MM.1S (cell line): ENCODE measurements around the gene BRD4.

Experiments
- EZH2 ChIP-seq: fragments of 300-600 bp; sonication (generic); optimal IDR thresholded peaks from 2 replicates; pipeline ENCODE3; 2017; ENCODE audit warnings: low read depth, mild to moderate bottlenecking, antibody characterized with exemption, low read length, mixed read lengths
- TF ChIP-seq, protein P1 (sequence below): fragments of 300-600 bp; sonication (generic); IDR thresholded peaks from 2 replicates; pipeline ENCODE4 v1.5.1; 2016; ENCODE audit warnings: antibody characterized with exemption, low read length, mixed read lengths

GRCh38 chr19:15324791-15325519, 7.4 kb downstream of the BRD4 start:
- TF ChIP-seq, protein P1, sequence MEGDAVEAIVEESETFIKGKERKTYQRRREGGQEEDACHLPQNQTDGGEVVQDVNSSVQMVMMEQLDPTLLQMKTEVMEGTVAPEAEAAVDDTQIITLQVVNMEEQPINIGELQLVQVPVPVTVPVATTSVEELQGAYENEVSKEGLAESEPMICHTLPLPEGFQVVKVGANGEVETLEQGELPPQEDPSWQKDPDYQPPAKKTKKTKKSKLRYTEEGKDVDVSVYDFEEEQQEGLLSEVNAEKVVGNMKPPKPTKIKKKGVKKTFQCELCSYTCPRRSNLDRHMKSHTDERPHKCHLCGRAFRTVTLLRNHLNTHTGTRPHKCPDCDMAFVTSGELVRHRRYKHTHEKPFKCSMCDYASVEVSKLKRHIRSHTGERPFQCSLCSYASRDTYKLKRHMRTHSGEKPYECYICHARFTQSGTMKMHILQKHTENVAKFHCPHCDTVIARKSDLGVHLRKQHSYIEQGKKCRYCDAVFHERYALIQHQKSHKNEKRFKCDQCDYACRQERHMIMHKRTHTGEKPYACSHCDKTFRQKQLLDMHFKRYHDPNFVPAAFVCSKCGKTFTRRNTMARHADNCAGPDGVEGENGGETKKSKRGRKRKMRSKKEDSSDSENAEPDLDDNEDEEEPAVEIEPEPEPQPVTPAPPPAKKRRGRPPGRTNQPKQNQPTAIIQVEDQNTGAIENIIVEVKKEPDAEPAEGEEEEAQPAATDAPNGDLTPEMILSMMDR, result no peak
- TF ChIP-seq EZH2, result no peak
